Activated CD4-positive, alpha-beta memory T cell treated with anti-CD3 and anti-CD28 coated beads for 36 hours (primary cell): ENCODE results near the gene HOXB6. TPM values are rescaled to one million over a fixed set of nuclear protein-coding genes. Genes with fewer than 3 reads are reported as not detected.

Source experiments
- CTCF ChIA-PET: fragments of 350-600 bp; sonication (Branson Sonifier 250); formaldehyde crosslinking; loops from one replicate; lab custom pipeline; 2021; ENCODE audit warnings: antibody characterized with exemption, inconsistent platforms; lab: Charles Lee
- POLR2A ChIA-PET: fragments of 350-600 bp; sonication (Branson Sonifier 250); formaldehyde crosslinking; loops from one replicate; lab custom pipeline; 2021; ENCODE audit warnings: antibody characterized with exemption; lab: Charles Lee
- DNase-seq: peaks from one replicate; pipeline ENCODE4 v3.0.0-alpha.2; 2020
- H3K27ac Mint-ChIP-seq: one replicate; pipeline ENCODE4 v1.8.0; 2021; ENCODE audit warnings: mixed read lengths
- H3K27me3 Mint-ChIP-seq: one replicate; pipeline ENCODE4 v1.8.0; 2021; ENCODE audit warnings: mixed read lengths
- H3K36me3 Mint-ChIP-seq: one replicate; pipeline ENCODE4 v1.8.0; 2021; ENCODE audit warnings: mixed read lengths
- H3K4me1 Mint-ChIP-seq: one replicate; pipeline ENCODE4 v1.8.0; 2021; ENCODE audit warnings: low read depth, mixed read lengths
- H3K4me3 Mint-ChIP-seq: one replicate; pipeline ENCODE4 v1.8.0; 2021; ENCODE audit warnings: mild to moderate bottlenecking, mixed read lengths
- H3K9me3 Mint-ChIP-seq: one replicate; pipeline ENCODE4 v1.8.0; 2021; ENCODE audit warnings: mixed read lengths
- intact Hi-C: fragments of 100-400 bp; cut with micrococcal nuclease; formaldehyde crosslinking; loops from one replicate; pipeline ENCODE4 v1.15.1; 2023
- total RNA-seq, 2 experiments: library from RNA; stranded (reverse); gene quantifications; one replicate each; pipeline ENCODE4 v1.2.3, GENCODE V29; 2021

HOXB6 gene
- total RNA-seq, 2 experiments from 2014 or later, result 0.21 to 0.22 TPM

DNA sequence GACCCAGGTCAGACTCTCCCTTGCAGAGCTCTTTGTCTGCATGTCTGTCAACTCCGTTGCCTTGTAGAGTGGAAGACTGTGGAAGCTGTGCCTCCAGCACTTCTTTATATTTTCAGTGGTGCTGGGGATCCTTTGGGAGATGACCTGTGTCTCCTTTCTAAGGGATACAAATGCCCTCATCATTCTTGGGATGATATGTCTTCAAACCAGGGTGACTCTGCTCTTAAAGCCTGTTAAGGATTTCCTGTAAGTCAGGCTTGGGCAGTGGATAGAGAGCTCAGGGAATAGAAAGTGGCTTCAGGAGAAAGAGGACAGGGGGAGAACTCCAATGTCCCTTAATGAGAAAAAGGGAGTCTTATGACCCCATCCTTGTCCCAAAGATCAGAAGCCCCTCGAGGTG, 16.3 kb downstream of the HOXB6 start:
- no peaks in the 10 kb centered on the region for H3K9me3 Mint-ChIP-seq
- H3K4me3 Mint-ChIP-seq, result no peak overlapping the region
- intact Hi-C loops, result no loop called here
- CTCF ChIA-PET, result interaction anchor here (0.9 to 3.2 kb wide), 9 partner anchors 11 to 508 kb away, joined by 3 to 14 read pairs (median 7); no protein-coding TSS in a partner anchor
- no peaks in the 10 kb centered on the region for H3K36me3 Mint-ChIP-seq
- H3K4me1 Mint-ChIP-seq, result peaks cover 24% of the 10 kb centered on the region
- POLR2A ChIA-PET, result no interaction called here
- H3K27me3 Mint-ChIP-seq, result peaks cover 75% of the 10 kb centered on the region
- H3K27ac Mint-ChIP-seq, result no peak overlapping the region
- no peak for DNase-seq

DNA sequence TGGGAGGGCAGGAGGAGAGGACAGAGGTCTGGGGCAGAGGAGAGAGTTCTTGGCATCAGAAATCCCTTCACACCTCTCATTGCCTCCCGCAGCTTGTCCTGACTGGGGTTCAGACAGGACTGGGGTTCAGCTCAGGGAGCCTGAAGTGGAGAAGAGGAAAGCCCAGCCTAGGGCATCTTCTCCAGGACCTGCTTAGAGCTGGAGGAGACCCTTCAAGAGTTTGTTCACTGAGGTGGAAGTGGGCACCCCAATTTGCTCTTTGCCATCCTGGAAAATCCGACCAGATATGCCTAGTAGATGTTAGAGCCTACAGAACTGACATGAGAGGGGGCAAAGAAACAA, 16.7 kb downstream of the HOXB6 start:
- H3K36me3 Mint-ChIP-seq, result no peaks in the 10 kb centered on the region
- peaks cover 74% of the 10 kb centered on the region for H3K27me3 Mint-ChIP-seq
- no peak for DNase-seq
- H3K9me3 Mint-ChIP-seq, result no peaks in the 10 kb centered on the region
- no peak overlapping the region for H3K4me3 Mint-ChIP-seq
- intact Hi-C loops, result no loop called here
- ChIA-PET CTCF (interaction anchor here (0.9 to 3.2 kb wide), 11 partner anchors 12 to 562 kb away, joined by 3 to 14 read pairs (median 7); no protein-coding TSS in a partner anchor), POLR2A (no interaction called here)
- H3K27ac Mint-ChIP-seq, result no peak overlapping the region
- H3K4me1 Mint-ChIP-seq, result peaks cover 23% of the 10 kb centered on the region

DNA sequence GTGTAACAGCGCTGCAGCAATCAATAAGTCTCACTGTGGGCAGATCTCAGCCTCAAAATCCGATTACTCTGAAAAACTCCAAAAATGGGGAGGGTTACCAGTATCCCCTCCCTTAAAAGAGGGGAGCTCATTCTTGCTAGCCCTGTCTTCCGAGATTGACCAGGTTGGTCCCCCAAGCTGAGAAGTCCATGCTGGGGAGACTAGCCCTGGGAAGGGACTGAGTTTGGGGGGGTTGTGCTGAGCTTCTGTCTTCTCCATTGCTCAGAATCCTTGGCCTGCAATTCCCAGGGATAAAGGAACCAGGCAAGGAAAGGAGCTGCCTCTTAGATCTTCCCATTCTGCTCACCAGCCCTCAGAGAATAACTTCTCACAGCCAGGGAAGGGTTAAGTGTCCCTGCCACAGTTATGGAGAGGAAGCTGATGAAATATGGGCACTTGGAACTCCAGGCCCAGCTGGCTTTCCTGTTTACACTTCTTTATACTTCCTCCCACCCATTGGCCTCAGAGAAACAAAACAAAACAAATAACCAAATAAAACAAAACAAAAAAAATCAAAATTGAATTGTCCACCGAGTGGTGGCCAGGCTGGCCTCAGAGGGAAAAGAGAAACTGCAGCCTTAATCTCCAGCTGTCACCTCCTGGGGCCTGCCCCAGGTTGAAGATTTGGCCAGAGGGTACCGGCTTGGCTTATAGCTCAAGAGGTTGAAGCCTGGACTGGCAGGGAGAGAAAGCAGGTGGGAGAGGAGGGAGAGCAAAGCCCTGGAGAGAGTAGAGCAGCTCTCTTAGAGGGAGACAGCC, 17.3 kb downstream of the HOXB6 start:
- H3K27ac Mint-ChIP-seq, result no peak overlapping the region
- no peak for DNase-seq
- no peaks in the 10 kb centered on the region for H3K9me3 Mint-ChIP-seq
- ChIA-PET POLR2A (no interaction called here), CTCF (interaction anchor here (0.9 to 3.2 kb wide), 11 partner anchors 12 to 561 kb away, joined by 3 to 14 read pairs (median 7); no protein-coding TSS in a partner anchor)
- H3K4me1 Mint-ChIP-seq, result peaks cover 19% of the 10 kb centered on the region
- intact Hi-C loops, result no loop called here
- H3K27me3 Mint-ChIP-seq, result peaks cover 75% of the 10 kb centered on the region
- no peak overlapping the region for H3K4me3 Mint-ChIP-seq
- H3K36me3 Mint-ChIP-seq, result no peaks in the 10 kb centered on the region

DNA sequence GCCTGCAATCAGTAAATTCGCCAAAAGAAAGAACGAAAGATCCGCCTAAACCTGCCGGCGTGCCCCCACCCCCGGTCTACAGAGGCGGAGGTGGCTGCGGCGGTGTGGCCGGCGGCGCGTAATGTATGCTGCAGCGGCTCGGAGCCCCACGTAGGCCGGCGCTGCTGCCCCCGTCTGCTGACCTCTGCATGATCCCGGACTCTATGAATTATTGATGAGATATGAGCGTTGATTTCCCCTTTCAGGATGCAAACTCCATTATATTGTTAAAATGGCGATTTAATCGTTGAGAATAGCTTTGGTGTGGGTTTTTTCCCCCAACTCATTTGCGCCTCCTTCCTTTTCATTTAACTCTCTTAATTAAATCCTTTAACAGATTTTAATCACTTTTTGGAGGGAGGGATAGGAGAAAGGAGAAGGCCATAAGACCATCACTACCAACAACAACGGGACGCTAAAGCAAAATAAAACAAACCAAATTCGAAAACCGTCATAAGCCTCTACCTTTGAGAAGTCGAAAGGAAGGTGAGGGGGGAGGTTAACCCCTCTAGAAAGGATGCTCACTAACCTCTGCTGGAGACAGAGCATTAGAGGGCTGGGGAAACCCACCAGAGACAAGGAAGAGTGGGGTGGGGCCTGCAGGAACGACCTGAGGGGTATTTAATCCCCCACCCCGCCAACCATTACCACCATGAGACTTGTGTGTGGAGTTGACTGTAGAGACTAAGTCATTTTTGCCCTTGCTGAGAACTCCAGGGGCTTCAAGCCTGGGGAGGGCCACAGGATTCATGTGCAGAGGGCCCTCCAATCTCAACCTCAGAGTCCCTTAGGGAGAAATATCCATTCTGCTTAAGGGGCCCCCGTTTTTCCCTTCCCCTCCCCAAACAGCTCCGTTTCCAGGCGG, 18.2 kb downstream of the HOXB6 start:
- H3K27me3 Mint-ChIP-seq, result peaks cover 74% of the 10 kb centered on the region
- peaks cover 21% of the 10 kb centered on the region for H3K4me1 Mint-ChIP-seq
- intact Hi-C loops, result no loop called here
- ChIA-PET POLR2A (no interaction called here), CTCF (interaction anchor here (1.0 to 3.2 kb wide), 8 partner anchors 11 to 560 kb away, joined by 3 to 14 read pairs (median 8); no protein-coding TSS in a partner anchor)
- H3K27ac Mint-ChIP-seq, result no peak overlapping the region
- H3K36me3 Mint-ChIP-seq, result no peaks in the 10 kb centered on the region
- peak; percentile 55 for DNase-seq
- no peaks in the 10 kb centered on the region for H3K9me3 Mint-ChIP-seq
- H3K4me3 Mint-ChIP-seq, result peak overlapping the region; percentile 88

DNA sequence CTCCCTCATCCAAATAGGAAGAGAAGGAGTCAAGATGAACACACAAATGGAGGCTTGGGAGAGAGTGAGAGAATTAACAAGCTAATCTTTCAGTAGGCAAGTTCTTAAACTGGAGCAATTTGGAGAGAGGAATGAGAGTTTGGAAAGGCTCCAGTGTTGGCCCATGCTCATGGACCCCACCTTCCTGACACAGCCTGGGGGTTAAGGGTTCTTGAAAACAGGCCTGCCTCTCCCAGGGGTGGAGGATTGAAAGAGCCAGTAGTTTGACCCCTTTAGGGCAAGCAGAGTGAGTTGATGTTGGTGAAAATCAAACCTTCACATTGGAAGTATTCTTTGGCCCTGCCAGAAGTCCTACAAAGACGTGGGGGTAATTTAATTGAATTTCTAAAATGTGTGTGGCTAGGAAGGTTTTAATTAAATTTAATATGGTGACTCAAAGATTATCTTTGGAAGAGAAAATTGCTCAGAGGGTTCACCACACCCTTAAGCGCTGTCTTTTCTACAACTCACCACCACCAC, 20.5 kb downstream of the HOXB6 start:
- Mint-ChIP-seq H3K9me3 (no peaks in the 10 kb centered on the region), H3K36me3 (no peaks in the 10 kb centered on the region), H3K27me3 (peaks cover 75% of the 10 kb centered on the region), H3K4me3 (peak overlapping the region; percentile 35), H3K4me1 (peaks cover 38% of the 10 kb centered on the region), H3K27ac (no peak overlapping the region)
- DNase-seq, result no peak
- intact Hi-C loops, result no loop called here
- CTCF ChIA-PET, result interaction anchor here (1.0 to 2.2 kb wide), 6 partner anchors 12 to 368 kb away, joined by 3 to 14 read pairs (median 3); no protein-coding TSS in a partner anchor
- POLR2A ChIA-PET, result no interaction called here

DNA sequence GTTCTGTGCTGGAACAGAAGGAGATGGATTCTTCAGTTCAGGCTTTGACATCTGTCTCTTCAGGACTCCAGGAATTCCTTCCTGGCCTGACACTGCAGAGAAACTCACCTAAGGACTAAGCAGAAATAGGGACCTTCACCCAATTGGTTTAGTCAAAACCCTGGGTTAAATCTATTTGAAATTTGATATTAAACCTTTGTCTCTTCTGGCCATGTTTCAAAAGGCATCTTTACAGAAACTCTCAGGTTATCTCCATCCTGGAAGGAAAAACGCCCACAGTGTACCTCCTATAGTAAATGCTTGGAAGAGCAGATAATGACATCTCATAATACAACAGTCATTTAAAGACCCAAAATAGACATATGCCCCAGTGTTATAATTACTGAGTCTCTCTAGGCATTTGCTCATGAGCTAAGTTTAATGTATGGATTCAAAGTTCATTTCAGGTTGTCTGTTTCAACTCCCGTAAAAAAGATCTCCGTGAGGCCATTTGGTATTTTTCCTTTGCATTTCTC, 21.0 kb downstream of the HOXB6 start:
- POLR2A ChIA-PET, result no interaction called here
- Mint-ChIP-seq H3K9me3 (no peaks in the 10 kb centered on the region), H3K27ac (no peak overlapping the region), H3K27me3 (peaks cover 79% of the 10 kb centered on the region), H3K36me3 (no peaks in the 10 kb centered on the region), H3K4me3 (no peak overlapping the region), H3K4me1 (peaks cover 44% of the 10 kb centered on the region)
- CTCF ChIA-PET, result interaction anchor here (1.0 to 2.2 kb wide), 7 partner anchors 12 to 368 kb away, joined by 3 to 14 read pairs (median 3); no protein-coding TSS in a partner anchor
- intact Hi-C loops, result no loop called here
- DNase-seq, result no peak

DNA sequence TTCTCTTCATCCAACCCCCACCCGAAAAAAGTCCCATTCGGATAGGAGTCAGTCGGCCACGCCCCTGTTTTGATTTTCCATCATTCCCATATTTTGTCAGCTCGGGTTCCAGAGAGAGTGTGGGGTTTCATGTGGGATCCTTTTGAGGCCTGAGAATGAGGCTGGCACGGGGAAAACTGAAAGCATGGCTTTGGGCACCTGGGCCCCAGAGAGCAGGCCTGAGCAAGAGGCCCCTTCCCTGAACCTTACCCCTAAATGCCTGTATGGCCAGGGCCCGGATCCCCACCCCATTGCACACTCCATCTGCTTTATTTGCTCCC, 22.1 kb downstream of the HOXB6 start:
- H3K9me3 Mint-ChIP-seq, result no peaks in the 10 kb centered on the region
- H3K4me1 Mint-ChIP-seq, result peaks cover 45% of the 10 kb centered on the region
- CTCF ChIA-PET, result interaction anchor here (0.9 to 2.2 kb wide), 5 partner anchors 13 to 251 kb away, joined by 3 to 14 read pairs (median 5); no protein-coding TSS in a partner anchor
- H3K4me3 Mint-ChIP-seq, result peak overlapping the region; percentile 46
- no peak for DNase-seq
- H3K27ac Mint-ChIP-seq, result no peak overlapping the region
- POLR2A ChIA-PET, result interaction anchor here (1.1 kb wide), 1 partner anchor 41 kb away, joined by 3 read pairs; no protein-coding TSS in a partner anchor
- intact Hi-C loops, result no loop called here
- no peaks in the 10 kb centered on the region for H3K36me3 Mint-ChIP-seq
- peaks cover 70% of the 10 kb centered on the region for H3K27me3 Mint-ChIP-seq

DNA sequence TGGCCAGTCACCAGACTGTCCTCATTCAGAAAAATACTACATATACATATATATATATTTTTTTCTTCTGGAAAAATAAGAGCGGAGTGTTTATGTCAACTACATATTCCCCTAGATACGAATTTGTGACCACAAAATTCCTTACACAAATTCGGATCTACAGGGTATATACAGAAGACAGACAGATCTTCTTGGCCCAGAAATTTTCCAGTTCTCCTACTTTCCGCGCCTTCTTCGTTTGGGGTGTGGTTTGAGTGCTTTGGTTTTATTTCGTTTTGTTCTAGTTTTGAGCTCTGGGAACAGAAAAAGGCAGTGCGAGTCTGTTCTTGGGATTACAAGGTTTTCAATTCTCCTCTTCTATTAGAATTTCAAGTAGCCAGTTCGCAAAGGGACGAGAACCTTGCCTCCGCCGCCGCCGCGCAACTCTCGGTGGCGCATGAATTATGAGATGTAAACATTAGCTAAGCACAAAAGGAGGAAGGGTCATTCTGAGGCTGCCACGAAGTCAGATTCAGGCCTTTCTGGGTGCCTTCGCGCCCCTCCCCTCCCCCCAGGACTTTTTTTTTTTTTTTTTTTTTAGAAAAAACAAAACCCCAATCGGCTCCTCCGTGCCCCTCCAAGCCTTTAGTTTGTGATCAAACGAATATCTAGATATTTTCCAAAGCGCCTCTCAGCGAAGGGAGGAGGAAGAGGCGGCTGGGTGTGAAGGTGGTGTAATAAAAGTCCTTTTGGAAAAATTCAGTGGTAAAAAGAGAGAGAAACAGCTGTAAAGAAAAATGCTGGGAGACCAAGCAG, 24.8 kb downstream of the HOXB6 start:
- CTCF ChIA-PET, result no interaction called here
- H3K36me3 Mint-ChIP-seq, result no peaks in the 10 kb centered on the region
- H3K27me3 Mint-ChIP-seq, result peaks cover 52% of the 10 kb centered on the region
- peak overlapping the region; percentile 33 for H3K4me3 Mint-ChIP-seq
- POLR2A ChIA-PET, result no interaction called here
- intact Hi-C loops, result loop anchor here (2.0 to 5.0 kb wide), 2 partner anchors 38 to 89 kb away; no protein-coding TSS in a partner anchor
- DNase-seq, result no peak
- H3K4me1 Mint-ChIP-seq, result peaks cover 37% of the 10 kb centered on the region
- H3K9me3 Mint-ChIP-seq, result no peaks in the 10 kb centered on the region
- H3K27ac Mint-ChIP-seq, result no peak overlapping the region

DNA sequence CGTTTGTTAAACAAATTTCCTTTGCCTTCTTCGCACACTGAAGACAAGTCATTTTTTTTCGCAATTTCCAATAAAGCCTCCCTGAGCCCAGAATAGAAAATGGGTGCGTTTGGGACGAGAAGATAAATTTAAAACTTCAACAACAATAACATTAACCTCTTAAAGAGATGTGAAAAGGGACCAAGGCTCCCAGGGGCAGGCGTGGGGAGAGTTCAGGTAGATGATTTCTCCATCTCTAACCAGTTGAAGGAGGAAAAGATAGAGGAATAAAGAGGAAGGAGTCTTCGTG, 25.4 kb downstream of the HOXB6 start:
- CTCF ChIA-PET, result no interaction called here
- Mint-ChIP-seq H3K9me3 (no peaks in the 10 kb centered on the region), H3K4me3 (peak overlapping the region; percentile 80), H3K27ac (no peak overlapping the region), H3K27me3 (peaks cover 52% of the 10 kb centered on the region), H3K36me3 (no peaks in the 10 kb centered on the region), H3K4me1 (peaks cover 35% of the 10 kb centered on the region)
- intact Hi-C loops, result loop anchor here (2.0 to 5.0 kb wide), 2 partner anchors 37 to 89 kb away; no protein-coding TSS in a partner anchor
- POLR2A ChIA-PET, result no interaction called here
- DNase-seq, result no peak

DNA sequence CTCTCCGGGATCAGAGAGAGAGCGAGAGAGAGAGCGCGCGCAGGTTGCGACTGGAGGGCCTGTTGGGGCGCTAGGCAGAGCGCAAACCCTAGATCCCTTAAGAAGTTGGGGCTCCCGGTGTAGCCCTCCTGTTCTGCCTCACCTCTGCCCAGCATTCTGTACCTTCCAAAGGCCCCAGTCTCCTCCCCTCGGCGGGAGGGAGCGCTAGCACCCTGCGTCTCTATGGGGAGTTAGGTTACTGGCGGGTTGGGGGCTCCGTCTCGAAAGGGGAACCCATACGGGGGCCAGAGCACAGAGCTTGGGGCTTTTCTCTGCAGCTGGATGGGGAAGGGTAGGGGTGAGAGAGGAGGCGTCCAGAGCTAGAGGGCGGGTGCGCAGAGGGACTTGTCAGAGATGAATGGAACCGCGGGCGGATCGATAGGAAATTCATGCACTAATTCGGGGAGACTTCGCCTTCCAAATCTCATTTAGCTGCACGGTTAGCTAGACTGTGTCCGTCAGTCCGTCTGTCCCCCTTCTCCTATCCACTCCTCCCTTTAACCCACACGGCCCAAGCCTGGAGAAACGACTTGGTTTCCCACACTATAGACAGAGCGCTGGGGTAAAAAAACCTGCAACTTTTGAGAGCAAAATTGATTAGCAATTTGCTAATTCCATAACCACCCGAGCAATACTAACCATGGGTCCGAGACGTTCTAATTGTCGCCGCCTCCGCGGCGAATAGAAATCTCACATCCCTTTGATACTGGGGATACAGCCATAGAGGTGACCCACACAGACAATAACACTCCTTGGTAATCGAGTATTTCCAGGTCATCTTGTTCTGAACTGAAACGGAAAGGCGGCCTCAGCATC, 25.9 kb downstream of the HOXB6 start:
- H3K27ac Mint-ChIP-seq, result peak overlapping the region; percentile 59
- no peaks in the 10 kb centered on the region for H3K36me3 Mint-ChIP-seq
- ChIA-PET CTCF (interaction anchor here (1.3 kb wide), 1 partner anchor 36 kb away, joined by 3 read pairs; no protein-coding TSS in a partner anchor), POLR2A (no interaction called here)
- DNase-seq, result peak; percentile 34
- peaks cover 47% of the 10 kb centered on the region for H3K27me3 Mint-ChIP-seq
- H3K9me3 Mint-ChIP-seq, result no peaks in the 10 kb centered on the region
- intact Hi-C loops, result loop anchor here (2.0 to 5.0 kb wide), 2 partner anchors 37 to 88 kb away; no protein-coding TSS in a partner anchor
- peak overlapping the region; percentile 80 for H3K4me3 Mint-ChIP-seq
- H3K4me1 Mint-ChIP-seq, result peaks cover 35% of the 10 kb centered on the region
